Uterus (tissue), 4 donors: ENCODE measurements around the gene GMCL2. TPM values are rescaled to one million over a fixed set of nuclear protein-coding genes. Genes with fewer than 3 reads are reported as not detected.

ENCODE experiments used
- DNase-seq, 2 donors: peaks; one replicate each; pipeline ENCODE4 v3.0.0-alpha.2; 2019 to 2020
- H3K27ac ChIP-seq, 2 donors: fragments of 200-600 bp; sonication (generic); 1 replicate in 1 of 2; 2 replicates in 1 of 2; pipeline ENCODE4 v1.5.1; 2016 to 2018
- H3K27me3 ChIP-seq, 2 donors: fragments of 200-600 bp; sonication (generic); one replicate each; pipeline ENCODE4 v1.5.1; 2018 to 2019; ENCODE audit warnings: control low read depth in 1 of 2
- H3K36me3 ChIP-seq, 2 donors: fragments of 200-600 bp; sonication (generic); one replicate each; pipeline ENCODE4 v1.5.1; 2019; ENCODE audit warnings: control low read depth in 1 of 2
- H3K4me1 ChIP-seq, 2 donors: fragments of 200-600 bp; sonication (generic); one replicate each; pipeline ENCODE4 v1.5.1; 2018 to 2019; ENCODE audit warnings: control low read depth in 1 of 2
- H3K4me3 ChIP-seq, 2 donors: fragments of 200-600 bp; sonication (generic); 1 replicate in 1 of 2; 2 replicates in 1 of 2; pipeline ENCODE4 v1.5.1; 2018 to 2019; ENCODE audit warnings: mild to moderate bottlenecking in 1 of 2
- H3K9me3 ChIP-seq, 2 donors: fragments of 200-600 bp; sonication (generic); one replicate each; pipeline ENCODE4 v1.5.1; 2019; ENCODE audit warnings: control low read depth in 1 of 2
- POLR2A ChIP-seq, 2 donors: fragments of 450-650 bp; IDR thresholded peaks; one replicate each; pipeline ENCODE4 v1.6.1; 2016; ENCODE audit warnings: antibody characterized with exemption in 2 of 2, mild to moderate bottlenecking in 1 of 2, moderate library complexity in 1 of 2
- intact Hi-C: fragments of 100-400 bp; cut with DNase I; formaldehyde crosslinking; loops from one replicate; pipeline ENCODE4 v1.15.1; 2023; ENCODE audit warnings: low total_unique reads
- total RNA-seq, 4 donors: library from RNA; depleted of rRNA in 3 of 4; stranded (reverse); fragments of >200 nt in 3 of 4; gene quantifications; one replicate each; pipeline versions ENCODE4 v1.1.0 to v1.2.4, GENCODE V29; 2014 to 2023
- TF ChIP-seq, protein P1 (sequence below), 4 experiments: fragments of 200-600 bp in 2 of 4; fragments of 450-650 bp in 2 of 4; sonication (generic) in 2 of 4; IDR thresholded peaks; one replicate each; pipeline ENCODE4 v1.5.1; 2016 to 2019; ENCODE audit warnings: antibody characterized with exemption in 4 of 4, mild to moderate bottlenecking in 2 of 4, moderate library complexity in 1 of 4
- donor health status: DM: yes; HTN: yes; CAD: no.

The GMCL2 gene
- total RNA-seq, 4 donors from 2014 or later: not detected

DNA sequence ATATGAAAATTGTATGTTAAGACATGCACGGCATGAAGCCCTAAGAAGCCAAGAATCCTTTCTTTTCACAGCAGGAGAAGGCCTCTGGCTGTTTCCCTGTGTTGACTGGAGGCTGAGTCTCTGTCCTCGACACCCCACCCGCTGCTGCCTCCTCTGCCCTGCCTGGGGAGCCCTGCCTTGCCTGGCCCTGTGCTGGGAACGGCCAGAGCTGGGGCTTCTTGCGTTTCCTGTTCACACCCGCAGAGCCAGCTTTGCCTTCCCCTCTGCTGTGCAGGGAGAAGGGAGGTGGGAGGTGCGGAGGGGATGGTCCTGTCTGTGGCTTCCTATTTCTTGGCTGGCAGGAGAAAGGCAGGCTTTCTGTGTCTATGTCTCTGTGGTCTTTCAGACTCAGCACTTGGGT is 6.9 kb upstream of the GMCL2 start:
- Histone ChIP-seq H3K4me1 (no peaks in the 10 kb centered on the region), H3K27ac (no peak overlapping the region), H3K4me3 (no peak overlapping the region), H3K27me3 (no peaks in the 10 kb centered on the region), H3K9me3 (no peaks in the 10 kb centered on the region), H3K36me3 (no peaks in the 10 kb centered on the region)
- no peak for DNase-seq
- TF ChIP-seq, protein P1, sequence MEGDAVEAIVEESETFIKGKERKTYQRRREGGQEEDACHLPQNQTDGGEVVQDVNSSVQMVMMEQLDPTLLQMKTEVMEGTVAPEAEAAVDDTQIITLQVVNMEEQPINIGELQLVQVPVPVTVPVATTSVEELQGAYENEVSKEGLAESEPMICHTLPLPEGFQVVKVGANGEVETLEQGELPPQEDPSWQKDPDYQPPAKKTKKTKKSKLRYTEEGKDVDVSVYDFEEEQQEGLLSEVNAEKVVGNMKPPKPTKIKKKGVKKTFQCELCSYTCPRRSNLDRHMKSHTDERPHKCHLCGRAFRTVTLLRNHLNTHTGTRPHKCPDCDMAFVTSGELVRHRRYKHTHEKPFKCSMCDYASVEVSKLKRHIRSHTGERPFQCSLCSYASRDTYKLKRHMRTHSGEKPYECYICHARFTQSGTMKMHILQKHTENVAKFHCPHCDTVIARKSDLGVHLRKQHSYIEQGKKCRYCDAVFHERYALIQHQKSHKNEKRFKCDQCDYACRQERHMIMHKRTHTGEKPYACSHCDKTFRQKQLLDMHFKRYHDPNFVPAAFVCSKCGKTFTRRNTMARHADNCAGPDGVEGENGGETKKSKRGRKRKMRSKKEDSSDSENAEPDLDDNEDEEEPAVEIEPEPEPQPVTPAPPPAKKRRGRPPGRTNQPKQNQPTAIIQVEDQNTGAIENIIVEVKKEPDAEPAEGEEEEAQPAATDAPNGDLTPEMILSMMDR (IDR thresholded peaks at IDR 0.05): no peak
- no peak for TF ChIP-seq POLR2A (IDR thresholded peaks at IDR 0.05)
- intact Hi-C loops: no loop called here

DNA sequence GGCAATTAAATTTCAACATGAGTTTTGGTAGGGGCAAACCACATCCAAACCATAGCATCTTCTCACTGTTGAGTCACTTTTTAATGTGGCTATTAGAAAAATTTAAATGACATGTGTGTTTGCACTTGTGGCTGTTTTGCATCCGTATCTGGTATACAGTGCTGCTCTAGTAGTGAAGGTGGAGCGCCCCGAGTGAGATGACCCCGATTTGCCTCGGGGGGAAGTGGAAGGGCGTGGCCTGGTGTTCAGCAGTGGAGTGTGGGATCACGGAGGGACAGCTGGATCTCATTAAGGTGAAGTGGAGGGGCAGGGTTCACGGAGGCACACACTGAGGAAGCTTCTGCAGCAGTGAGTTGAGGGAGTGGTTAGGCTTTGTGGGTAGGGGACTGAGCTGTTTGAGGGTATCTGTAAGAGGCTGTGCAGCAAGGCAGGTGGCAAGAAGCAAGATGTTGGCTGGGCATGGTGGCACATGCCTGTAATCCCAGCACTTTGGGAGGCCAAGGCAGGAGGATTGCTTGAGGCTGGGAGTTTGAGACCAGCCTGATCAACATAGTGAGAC is 6.2 kb upstream of the GMCL2 start:
- H3K27ac ChIP-seq: no peak overlapping the region
- no peak overlapping the region for H3K4me3 ChIP-seq
- TF ChIP-seq, protein P1 (IDR thresholded peaks at IDR 0.05): no peak
- TF ChIP-seq POLR2A (IDR thresholded peaks at IDR 0.05): no peak
- H3K9me3 ChIP-seq: no peaks in the 10 kb centered on the region
- H3K27me3 ChIP-seq: no peaks in the 10 kb centered on the region
- DNase-seq: no peak
- intact Hi-C loops: no loop called here
- H3K36me3 ChIP-seq: no peaks in the 10 kb centered on the region
- no peaks in the 10 kb centered on the region for H3K4me1 ChIP-seq

DNA sequence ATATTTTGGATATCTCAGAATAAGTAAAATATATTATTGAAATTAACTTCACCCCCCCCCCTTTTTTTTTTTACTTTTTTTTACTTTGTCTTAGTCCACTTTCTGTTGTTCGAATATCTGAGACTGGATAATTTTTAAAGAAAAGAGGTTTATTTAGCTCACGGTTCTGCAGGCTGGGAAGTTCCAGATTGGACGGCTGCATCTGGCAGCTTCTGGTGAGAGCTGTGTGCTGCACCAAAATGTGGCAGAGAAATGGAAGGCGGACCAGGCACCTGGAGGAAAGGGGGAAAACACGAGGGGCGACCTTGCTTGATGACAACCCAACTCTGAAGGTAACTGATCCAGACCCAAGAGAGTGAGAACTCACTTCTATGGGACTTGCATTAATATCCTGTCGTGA is 5.6 kb upstream of the GMCL2 start:
- no peaks in the 10 kb centered on the region for H3K4me1 ChIP-seq
- TF ChIP-seq POLR2A (IDR thresholded peaks at IDR 0.05): no peak
- TF ChIP-seq, protein P1 (IDR thresholded peaks at IDR 0.05): no peak
- no peak for DNase-seq

DNA sequence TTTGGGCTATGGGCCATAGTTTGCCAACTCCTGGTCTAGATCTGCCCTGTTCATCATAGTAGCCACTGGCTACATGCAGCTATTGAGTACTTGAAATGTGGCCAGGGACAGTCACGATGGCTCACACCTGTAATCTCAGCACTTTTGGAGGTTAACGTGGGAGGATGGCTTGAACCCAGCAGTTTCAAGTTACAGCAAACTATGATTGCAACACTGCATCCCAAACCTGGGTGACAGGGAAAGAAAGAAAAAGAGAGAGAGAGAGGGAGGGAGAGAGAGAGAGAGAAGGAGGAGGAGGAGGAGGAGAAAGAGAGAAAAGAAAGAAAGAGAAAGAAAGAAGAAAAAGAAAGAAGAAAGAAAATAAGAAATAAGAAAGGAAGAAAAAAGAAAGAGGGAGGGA is 5.1 kb upstream of the GMCL2 start:
- intact Hi-C loops: no loop called here

More for the DNA sequence above, 5.6 kb upstream of the GMCL2 start:
- intact Hi-C loops: no loop called here
- Histone ChIP-seq H3K36me3 (no peaks in the 10 kb centered on the region), H3K27ac (no peak overlapping the region), H3K9me3 (no peaks in the 10 kb centered on the region), H3K27me3 (no peaks in the 10 kb centered on the region), H3K4me3 (no peak overlapping the region)

DNA sequence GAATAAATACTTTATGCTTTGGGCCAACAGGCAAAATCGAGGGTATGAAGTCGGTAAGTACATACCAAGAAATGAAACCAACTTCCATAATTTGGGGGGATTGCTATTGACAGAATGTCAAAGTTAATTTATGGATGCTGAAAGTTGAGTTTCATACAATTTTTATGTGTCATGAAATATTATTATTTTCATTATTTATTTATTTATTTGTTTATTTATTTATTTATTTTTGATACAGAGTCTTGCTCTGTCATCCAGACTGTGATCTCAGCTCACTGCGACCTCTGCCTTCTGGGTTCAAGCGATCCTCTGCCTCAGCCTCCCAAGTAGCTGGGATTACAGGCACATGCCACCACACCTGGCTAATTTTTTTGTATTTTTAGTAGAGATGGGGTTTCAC is 4.5 kb upstream of the GMCL2 start:
- no peak for DNase-seq
- Histone ChIP-seq H3K27ac (no peak overlapping the region), H3K4me3 (no peak overlapping the region), H3K4me1 (no peaks in the 10 kb centered on the region), H3K27me3 (no peaks in the 10 kb centered on the region), H3K9me3 (no peaks in the 10 kb centered on the region), H3K36me3 (no peaks in the 10 kb centered on the region)
- intact Hi-C loops: no loop called here
- TF ChIP-seq POLR2A (IDR thresholded peaks at IDR 0.05): no peak
- TF ChIP-seq, protein P1 (IDR thresholded peaks at IDR 0.05): no peak

More for the DNA sequence above, 5.1 kb upstream of the GMCL2 start:
- TF ChIP-seq, protein P1 (IDR thresholded peaks at IDR 0.05): no peak
- TF ChIP-seq POLR2A (IDR thresholded peaks at IDR 0.05): no peak
- Histone ChIP-seq H3K4me1 (no peaks in the 10 kb centered on the region), H3K9me3 (no peaks in the 10 kb centered on the region), H3K27me3 (no peaks in the 10 kb centered on the region), H3K36me3 (no peaks in the 10 kb centered on the region), H3K27ac (no peak overlapping the region), H3K4me3 (no peak overlapping the region)
- DNase-seq: no peak
